KMS-11 (cell line): ENCODE data around the gene HOXB1.

Experiments
- H2AFZ ChIP-seq: fragments of 200-600 bp; sonication (generic); 2 replicates; pipeline ENCODE4 v1.6.1; 2016; ENCODE audit warnings: antibody characterized with exemption, mixed run types, low read depth
- H3K27ac ChIP-seq: fragments of 200-600 bp; sonication (generic); 2 replicates; pipeline ENCODE4 v1.6.1; 2016; ENCODE audit warnings: mild to moderate bottlenecking, mixed run types
- H3K27me3 ChIP-seq: fragments of 200-600 bp; sonication (generic); 2 replicates; pipeline ENCODE4 v1.6.1; 2017; ENCODE audit warnings: mild to moderate bottlenecking, low read depth, mixed run types, moderate library complexity; ENCODE audit not compliant: insufficient read depth
- H3K36me3 ChIP-seq: fragments of 200-600 bp; sonication (generic); 2 replicates; pipeline ENCODE4 v1.6.1; 2017; ENCODE audit warnings: mild to moderate bottlenecking, mixed run types; ENCODE audit not compliant: insufficient read depth
- H3K4me1 ChIP-seq: fragments of 200-600 bp; sonication (generic); 2 replicates; pipeline ENCODE4 v1.6.1; 2016; ENCODE audit warnings: mild to moderate bottlenecking, low read depth, mixed run types; ENCODE audit not compliant: poor library complexity, severe bottlenecking
- H3K4me2 ChIP-seq: fragments of 200-600 bp; sonication (generic); 2 replicates; pipeline ENCODE4 v1.7.0; 2016; ENCODE audit warnings: mild to moderate bottlenecking, mixed run types
- H3K4me3 ChIP-seq: fragments of 200-600 bp; sonication (generic); IDR thresholded peaks from 2 replicates; pipeline ENCODE4 v1.6.1; 2017; ENCODE audit warnings: low read depth, low read length, mixed read lengths; ENCODE audit not compliant: insufficient read depth
- H3K79me2 ChIP-seq: fragments of 200-600 bp; sonication (generic); 2 replicates; pipeline ENCODE4 v1.6.1; 2016; ENCODE audit warnings: low read depth, mixed run types; ENCODE audit not compliant: insufficient read depth
- H3K9ac ChIP-seq: fragments of 200-600 bp; sonication (generic); 2 replicates; pipeline ENCODE4 v1.6.1; 2016; ENCODE audit warnings: mild to moderate bottlenecking, mixed run types
- H4K20me1 ChIP-seq: fragments of 200-600 bp; sonication (generic); 2 replicates; pipeline ENCODE4 v1.6.1; 2016; ENCODE audit warnings: mild to moderate bottlenecking, mixed run types; ENCODE audit not compliant: insufficient read depth
- CTCF ChIP-seq: fragments of 200-600 bp; sonication (generic); conservative IDR thresholded peaks from 2 replicates; pipeline ENCODE4 v1.6.1; 2017; ENCODE audit warnings: low read depth, mild to moderate bottlenecking, antibody characterized with exemption, low read length, moderate library complexity, mixed read lengths

HOXB1 gene

GRCh38 chr17:48558831-48559121, 28.0 kb upstream of the HOXB1 start:
- no peak for TF ChIP-seq CTCF
- Histone ChIP-seq H3K4me1 (no peaks in the 10 kb centered on the region), H4K20me1 (no peaks in the 10 kb centered on the region), H3K36me3 (no peaks in the 10 kb centered on the region), H2AFZ (no peak overlapping the region), H3K27ac (no peak overlapping the region), H3K27me3 (no peaks in the 10 kb centered on the region), H3K4me3 (no peak overlapping the region), H3K4me2 (no peak overlapping the region), H3K9ac (no peak overlapping the region), H3K79me2 (no peaks in the 10 kb centered on the region)

DNA sequence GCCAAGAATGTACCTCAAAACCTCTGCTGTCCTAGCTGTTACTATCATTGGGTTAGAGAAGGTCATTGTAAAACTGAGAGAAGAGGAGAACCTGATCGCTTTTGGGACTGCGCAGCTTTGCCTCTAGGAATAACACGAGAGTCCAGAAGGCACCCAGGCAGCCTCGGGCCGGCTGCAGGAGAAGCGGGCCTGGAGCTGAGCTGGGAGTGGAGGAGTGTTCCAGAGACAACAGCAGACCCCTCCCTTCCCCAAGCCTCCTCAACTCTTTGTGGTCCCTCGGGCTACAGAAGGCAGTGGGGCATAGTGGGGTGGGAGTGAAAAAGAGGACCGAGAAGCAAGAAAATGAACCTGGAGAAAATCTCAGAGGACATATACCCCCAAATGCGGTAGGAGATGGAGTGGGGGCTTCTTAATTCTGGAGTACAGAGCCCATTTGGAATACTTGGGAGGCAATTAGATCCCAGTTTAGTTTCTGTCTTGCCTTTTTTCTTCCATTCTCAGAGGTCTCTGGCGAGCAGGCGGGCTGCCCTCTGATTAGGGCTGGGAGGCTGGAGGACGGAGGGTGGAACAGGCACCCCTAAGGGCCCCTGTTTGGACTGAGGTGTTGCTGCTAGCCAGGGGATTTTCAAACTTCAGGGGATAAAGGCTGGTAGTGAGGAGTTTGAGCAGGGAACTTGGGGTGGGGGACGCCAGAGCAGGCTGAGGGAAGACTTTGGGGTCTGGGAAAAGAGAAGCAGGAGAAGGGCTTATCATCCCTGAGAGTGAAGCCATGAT, 27.4 kb upstream of the HOXB1 start:
- Histone ChIP-seq H2AFZ (no peak overlapping the region), H3K9ac (no peak overlapping the region), H3K27me3 (no peaks in the 10 kb centered on the region), H3K4me1 (no peaks in the 10 kb centered on the region), H3K4me3 (no peak overlapping the region), H3K36me3 (no peaks in the 10 kb centered on the region), H3K79me2 (no peaks in the 10 kb centered on the region), H3K27ac (no peak overlapping the region), H4K20me1 (no peaks in the 10 kb centered on the region), H3K4me2 (no peak overlapping the region)
- TF ChIP-seq CTCF: no peak

GRCh38 chr17:48556576-48557401, 26.0 kb upstream of the HOXB1 start:
- no peak overlapping the region for H2AFZ ChIP-seq
- no peak overlapping the region for H3K9ac ChIP-seq
- H3K4me2 ChIP-seq: no peak overlapping the region
- H3K27me3 ChIP-seq: no peaks in the 10 kb centered on the region
- H3K79me2 ChIP-seq: no peaks in the 10 kb centered on the region
- H3K4me3 ChIP-seq: no peak overlapping the region
- H3K27ac ChIP-seq: no peak overlapping the region
- no peaks in the 10 kb centered on the region for H3K36me3 ChIP-seq
- H4K20me1 ChIP-seq: no peaks in the 10 kb centered on the region
- no peaks in the 10 kb centered on the region for H3K4me1 ChIP-seq
- no peak for TF ChIP-seq CTCF

DNA sequence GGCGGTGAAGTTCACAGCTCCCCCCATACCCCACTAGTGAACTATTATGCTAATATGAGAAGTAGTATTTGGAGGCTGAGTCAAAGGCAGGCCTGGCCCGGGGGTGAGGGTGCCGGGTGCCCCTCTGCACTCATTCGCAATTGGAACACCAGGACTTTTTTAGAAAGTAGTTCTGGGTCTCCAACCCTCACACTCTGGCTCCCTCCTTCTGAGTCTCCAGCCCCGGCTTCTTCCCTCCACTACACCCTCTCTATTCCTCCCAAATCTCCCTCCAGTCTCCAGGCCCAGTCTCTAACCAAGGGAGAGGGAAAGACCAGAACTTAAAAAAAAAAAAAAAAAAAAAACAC, 25.4 kb upstream of the HOXB1 start:
- Histone ChIP-seq H3K36me3 (no peaks in the 10 kb centered on the region), H3K79me2 (no peaks in the 10 kb centered on the region), H3K4me1 (no peaks in the 10 kb centered on the region), H4K20me1 (no peaks in the 10 kb centered on the region), H3K9ac (no peak overlapping the region), H3K27me3 (no peaks in the 10 kb centered on the region), H3K27ac (no peak overlapping the region), H3K4me2 (no peak overlapping the region), H2AFZ (no peak overlapping the region), H3K4me3 (no peak overlapping the region)
- TF ChIP-seq CTCF: no peak
